HT-29 (cell line): Measurements from ENCODE around the gene SPRING1. TPM values are rescaled to one million over a fixed set of nuclear protein-coding genes. Genes with fewer than 3 reads are reported as not detected.
A peak's percentile ranks its signal among the peaks of the same experiment; 100 is the strongest.

Source experiments
- DNase-seq: peaks from one replicate; pipeline ENCODE4 v3.0.0-alpha.2; 2015; ENCODE audit warnings: low spot score
- total RNA-seq: library from RNA; depleted of rRNA; stranded (reverse); fragments of >200 nt; shearing (Covaris generic); gene quantifications from 2 replicates; pipeline ENCODE4 v1.2.3, GENCODE V29; 2014

Gene SPRING1
- total RNA-seq, 1 experiment from 2014 or later, result 40.7 TPM

DNA sequence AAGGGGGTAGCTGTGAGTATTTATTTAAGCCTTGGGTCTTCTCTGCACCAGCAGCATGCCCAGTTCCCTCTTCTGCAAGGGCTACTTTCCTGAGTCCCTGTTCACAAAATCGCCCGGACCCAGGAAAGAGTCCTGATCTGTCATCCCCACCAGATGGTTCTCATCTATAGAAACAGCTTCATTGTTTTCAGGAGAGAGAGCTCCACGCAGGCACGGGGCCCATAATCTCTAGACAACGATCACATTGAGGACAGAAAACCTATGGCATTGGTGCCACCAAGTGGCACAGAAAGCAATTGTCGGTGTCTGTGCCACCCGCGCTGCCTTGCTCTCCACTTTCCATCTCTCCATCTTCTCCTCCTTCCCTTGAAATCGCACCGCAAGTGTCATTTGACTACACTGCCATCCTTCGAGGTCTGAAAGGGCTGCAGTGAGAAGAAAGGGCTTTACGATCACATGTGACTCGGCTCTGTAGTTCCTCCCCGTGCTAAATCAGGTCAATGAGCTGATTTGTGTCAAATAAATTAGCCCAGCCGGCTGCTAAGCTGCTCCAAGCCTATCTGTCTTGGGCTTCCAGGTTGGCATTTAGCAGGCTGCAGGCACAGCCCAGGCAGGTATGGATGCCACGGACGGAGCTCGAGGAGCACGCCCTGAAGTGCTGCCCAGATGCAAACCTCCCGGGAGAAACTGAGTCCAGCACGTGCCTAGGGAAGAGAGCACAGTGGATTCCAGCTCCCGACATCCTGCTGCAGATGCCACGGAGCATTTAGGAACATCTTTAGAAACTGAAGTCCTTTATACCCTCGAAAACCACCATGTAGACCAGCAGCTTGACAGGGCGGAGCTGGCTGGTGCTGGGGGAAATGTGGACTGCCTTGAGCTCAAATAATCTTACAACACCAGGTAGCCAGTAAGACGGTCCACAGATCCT lies 28.8 kb downstream of the SPRING1 start:
- peak; percentile 79 for DNase-seq

DNA sequence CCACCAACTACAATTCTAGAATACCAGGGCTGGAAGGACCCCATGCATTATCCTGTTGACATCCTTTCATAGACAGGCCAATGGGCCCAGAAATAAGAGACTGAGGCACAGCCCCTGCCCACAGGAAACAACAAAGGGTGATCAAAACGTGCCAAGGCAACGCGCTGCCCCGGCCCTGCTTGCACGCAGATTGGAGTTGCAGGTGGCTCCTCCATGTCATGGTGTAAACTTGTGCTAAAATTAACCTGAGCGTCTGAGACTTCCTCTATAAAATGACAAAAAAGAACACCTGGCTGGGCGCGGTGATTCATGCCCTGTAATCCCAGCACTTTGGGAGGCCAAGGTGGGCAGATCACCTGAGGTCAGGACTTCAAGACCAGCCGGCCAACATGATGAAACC lies 30.1 kb downstream of the SPRING1 start:
- no peak for DNase-seq

DNA sequence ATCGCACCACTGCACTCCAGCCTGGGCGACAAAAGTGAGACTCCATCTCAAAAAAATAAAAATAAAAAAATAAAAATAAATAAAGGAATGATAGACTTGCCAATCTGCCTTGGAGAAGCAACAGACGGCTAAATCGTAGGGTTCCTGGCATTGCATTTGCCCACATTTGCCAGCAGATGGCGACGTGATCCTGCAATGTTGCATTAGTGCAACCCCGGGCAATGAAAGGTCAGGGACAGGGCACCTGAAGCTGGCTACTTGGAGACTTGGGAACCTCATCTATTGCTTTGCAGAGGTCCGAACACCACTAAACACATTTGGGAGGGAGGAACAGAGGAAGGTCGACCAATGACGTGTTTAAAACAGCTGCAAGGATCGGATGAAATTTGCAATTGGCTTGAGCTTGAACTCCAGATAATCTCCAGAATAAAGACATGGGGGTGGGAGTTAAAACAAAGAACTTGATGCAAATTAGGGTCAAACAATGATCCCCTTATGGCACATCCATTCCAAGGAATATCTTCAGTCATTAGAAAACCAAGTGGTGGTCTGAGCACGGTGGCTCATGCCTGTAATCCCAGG lies 34.6 kb downstream of the SPRING1 start:
- peak; percentile 80 for DNase-seq

DNA sequence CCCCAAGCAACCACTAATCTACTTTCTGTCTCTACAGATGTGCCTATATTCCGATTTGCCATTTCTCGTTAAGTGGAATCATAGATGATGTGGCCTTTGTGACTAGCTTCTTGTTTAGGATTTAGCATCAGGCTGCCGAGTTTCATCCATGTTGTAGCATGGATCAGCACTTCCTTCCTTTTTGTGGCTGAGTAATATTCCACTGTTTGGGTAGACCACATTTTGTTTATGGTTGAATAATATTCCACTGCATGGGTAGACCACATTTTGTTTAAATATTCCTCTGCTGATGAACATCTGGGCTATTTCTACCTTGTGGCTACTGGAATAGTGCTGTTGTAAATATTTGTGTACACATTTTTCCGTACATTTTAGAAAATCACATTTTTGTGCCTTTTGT lies 36.4 kb downstream of the SPRING1 start:
- no peak for DNase-seq

DNA sequence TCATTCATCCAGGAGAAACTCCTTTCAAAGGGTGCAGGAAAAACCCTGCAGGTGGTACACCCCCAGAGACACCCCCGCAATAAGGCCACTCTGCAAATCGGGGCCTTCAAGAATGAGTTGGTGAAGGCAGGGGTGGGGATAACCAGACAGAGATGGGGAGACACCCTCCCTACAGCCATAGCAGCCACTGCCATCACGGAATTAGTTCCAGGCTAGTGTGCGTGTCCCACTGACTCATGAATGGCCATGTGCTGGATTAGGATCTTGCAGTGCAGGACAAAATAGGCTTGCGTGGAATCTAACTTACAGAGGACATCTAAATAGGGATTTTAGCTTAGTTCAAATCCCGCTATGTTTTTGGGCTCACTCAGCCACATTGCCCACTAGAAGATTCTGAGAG lies 37.8 kb downstream of the SPRING1 start:
- no peak for DNase-seq

DNA sequence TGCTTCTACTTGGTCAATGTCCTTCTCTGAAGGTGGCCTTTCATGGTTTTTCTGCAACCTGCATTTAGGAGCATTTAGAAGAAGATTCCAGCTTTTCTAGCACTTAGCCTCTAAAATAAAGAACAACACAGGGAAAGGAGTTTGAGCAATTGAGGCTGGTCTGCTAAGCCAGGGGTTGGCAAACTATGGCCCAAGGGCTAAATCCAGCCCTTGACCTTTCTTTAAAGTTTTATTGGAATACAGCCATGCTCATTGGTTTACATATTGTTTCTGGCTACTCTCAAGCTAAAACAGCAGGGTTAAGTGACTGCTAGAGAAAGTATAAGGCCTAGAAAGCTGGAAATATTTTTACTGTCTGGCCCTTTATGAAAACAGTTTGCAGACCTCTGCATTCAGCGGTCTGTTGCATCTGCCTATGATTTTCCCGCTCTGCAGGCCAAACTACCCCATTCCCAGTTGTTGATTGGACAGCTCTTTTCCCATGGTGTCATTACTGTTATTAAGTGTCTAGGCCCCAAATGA lies 39.3 kb downstream of the SPRING1 start:
- no peak for DNase-seq

DNA sequence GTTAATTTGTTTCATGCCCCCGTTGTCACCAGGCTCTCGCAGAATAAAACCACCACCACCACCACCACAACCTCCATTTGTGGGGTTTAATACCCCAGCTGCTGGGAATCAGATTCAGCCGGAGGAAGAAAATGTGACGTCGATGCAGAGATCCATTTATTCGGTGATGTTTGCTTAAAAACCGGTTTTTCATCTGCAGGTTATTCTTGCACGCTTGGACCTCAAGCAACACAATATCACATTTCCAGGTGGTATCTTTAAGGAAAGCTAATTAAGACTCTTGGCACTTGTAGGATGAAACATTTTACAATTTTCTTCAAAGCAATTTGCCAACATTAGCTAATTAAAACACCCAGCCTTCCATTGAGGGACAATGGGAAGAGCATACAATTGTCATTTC lies 39.8 kb downstream of the SPRING1 start:
- DNase-seq, result peak; percentile 58

DNA sequence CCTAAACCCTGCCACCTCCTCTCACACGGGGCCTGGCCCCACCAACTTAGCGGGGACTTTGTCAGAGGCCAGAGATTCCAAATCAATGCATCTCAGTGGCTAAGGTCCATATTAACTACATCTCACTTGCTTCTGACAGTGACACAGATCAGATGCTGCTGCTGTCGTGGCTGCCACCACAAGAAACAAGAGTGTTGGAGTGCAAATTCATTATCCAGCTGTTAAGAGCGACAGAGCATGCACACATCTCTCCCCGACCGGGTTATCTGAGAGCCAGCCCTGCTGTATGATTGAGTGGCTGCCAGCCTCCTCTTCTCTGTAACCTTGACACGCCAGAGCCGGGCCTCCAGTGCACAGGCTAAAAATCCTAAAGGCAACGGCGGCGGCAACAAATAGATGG lies 40.2 kb downstream of the SPRING1 start:
- DNase-seq, result peak; percentile 40

DNA sequence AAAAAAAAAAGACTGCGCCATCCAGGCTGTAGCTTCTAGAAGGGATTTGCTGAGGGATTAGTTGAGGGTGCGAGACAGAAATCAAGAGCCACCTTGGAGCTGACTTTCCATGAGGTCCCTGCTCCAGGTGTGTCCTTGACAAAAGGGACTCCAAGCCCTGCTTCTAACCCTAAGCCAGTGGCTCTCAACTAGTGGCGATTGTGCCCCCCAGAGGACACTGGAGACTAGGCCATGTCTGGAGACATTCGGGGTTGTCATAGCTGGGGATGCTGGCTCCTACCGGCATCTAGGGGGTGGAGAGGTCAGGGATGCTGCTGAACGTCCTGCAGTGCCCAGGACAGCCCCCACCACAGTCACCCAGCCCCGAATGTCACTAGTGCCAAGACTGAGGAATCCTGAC lies 40.6 kb downstream of the SPRING1 start:
- peak; percentile 38 for DNase-seq

DNA sequence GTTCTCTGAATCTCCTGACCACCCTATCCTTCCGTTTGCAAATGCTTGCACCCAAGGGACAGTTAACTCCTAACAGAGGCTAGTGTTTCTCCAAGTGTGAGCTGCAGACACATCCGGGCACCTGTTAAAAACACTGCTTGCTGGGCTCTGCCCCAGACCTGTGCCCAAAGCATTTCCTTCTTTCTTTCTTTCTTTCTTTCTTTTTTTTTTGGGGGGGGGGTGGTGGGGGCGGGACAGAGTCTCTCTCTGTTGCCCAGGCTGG lies 42.5 kb downstream of the SPRING1 start:
- no peak for DNase-seq

DNA sequence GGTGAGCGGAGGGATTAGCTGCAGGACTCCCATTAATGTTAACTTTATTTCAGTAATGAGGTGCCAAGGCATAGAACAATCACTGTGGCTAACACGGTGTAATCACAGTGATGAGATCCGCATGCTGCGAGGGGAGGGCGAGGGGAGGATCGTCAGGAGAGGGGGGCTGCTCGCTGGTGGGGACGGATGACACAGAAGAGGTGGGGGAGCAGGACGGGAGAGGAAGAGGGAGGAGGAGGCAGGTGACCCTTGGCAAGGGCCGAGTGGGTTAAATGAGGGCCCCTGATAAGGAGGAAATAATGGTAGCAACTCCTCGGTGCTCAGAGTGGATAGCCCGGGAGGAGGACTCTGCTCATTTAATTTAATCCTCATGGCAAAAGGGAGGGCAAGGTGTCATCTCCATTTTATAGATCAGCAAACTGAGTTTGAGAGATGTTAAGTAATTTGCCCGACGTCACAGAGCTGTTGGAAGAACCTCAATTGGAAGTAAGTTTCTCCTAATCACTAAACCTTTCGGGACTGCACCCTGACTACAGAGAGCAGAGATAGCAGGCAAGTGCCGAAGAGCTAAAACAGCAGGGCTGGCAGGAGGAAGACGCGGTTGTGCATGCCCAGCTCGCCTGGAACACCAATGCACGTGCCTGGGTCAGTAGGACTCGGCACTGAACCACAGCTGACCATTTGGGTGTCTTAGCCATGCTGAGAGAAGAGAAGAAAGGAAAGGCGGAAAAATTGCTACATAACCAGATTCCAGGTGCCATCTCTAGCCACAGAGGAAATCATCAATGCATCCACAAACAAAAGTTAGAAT lies 43.0 kb downstream of the SPRING1 start:
- DNase-seq, result no peak

DNA sequence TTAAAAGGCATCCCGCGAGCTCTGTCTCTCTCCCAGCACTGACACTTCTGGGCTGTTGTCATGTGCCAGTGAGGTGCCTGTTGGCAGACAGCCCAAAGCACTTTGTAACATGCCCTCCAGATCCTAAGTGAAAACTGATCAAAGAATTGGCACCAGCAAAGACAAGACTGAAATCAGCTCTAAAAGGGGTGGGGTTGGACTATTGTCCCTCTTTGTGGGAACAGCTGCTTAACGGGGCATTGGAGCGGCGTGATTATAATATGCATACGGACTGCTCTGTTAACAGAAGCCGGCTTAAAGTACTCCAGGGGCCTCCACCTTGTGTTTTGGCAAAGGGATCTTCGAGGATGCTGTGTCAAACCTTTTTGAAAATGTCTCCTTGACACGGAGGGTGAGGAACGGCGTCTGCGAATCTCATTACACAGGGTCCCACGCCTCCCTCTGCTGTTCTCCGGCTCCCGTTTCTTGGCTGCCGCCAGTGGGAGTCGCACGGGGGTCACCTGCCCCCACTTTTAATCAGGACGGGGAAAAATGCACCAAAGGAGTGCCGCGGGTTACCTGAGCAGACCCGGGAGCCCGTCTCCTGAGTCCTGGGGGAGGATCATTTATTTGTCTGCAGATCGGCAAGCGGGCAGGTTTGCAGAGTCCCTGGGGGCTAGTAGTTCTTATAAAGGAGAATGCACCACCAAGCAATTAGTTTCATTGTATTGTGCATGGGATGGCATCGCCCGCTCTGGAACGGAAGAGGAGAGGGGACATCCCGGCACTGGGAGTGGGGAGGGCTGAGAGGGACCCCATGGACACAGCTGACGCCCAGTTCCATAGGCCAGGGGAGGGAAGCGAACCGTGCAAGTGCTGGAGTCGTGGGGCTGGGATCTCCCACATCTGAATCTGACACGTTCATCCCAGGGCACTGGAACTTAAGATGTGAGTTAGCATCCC lies 44.3 kb downstream of the SPRING1 start:
- DNase-seq, result no peak

DNA sequence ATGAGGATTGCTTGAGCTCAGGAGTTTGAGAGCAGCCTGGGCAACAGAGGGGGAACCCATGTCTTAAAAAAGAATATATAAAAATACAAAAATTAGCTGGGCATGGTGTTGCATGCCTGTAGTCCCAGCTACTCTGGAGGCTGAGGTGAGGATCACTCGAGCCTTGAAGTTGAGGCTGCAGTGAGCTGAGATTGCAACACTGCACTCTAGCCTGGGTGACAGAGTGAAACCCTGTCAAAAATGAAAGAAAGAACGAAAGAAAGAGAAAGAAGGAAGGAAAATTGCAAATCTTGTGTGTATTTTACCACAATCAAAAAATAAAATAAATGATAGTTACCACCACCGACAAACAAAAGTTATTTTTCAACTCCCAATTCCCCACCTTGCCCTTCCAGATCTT lies 45.3 kb downstream of the SPRING1 start:
- no peak for DNase-seq

DNA sequence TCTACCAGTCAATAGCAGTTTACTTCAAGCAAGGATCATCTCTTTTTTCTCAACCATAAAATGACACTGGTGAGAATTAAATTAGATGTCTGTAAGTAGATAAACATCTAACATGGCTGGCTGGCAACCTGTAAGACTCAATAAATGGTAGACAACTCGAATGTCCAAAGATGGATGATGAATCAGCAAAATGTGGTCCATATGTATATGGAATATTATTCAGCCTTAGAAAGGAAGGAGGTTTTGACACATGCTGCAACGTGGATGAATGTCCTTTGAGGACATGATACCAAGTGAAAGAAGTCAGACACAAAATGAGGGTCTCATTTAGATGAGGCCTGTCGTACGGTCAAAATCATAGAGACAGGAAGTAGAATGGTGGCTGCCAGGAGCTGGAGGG lies 46.2 kb downstream of the SPRING1 start:
- DNase-seq, result no peak

DNA sequence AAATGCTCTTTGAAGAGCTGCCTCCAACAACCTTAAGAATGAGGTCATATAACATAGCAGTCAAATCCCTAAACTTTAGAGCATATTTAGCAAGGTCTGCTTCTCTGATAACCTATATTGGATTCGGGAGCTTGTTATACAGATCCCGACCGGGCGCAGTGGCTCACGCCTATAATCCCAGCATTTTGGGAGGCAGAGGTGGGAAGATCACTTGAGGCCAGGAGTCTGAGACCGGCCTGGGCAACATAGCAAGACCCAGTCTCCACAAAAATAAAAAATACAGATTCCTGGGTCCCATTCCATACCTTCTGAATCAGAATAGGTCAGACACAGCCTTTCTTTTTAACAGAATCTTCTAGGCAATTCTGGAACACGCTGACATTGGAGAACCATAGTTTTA lies 46.7 kb downstream of the SPRING1 start:
- DNase-seq, result no peak

DNA sequence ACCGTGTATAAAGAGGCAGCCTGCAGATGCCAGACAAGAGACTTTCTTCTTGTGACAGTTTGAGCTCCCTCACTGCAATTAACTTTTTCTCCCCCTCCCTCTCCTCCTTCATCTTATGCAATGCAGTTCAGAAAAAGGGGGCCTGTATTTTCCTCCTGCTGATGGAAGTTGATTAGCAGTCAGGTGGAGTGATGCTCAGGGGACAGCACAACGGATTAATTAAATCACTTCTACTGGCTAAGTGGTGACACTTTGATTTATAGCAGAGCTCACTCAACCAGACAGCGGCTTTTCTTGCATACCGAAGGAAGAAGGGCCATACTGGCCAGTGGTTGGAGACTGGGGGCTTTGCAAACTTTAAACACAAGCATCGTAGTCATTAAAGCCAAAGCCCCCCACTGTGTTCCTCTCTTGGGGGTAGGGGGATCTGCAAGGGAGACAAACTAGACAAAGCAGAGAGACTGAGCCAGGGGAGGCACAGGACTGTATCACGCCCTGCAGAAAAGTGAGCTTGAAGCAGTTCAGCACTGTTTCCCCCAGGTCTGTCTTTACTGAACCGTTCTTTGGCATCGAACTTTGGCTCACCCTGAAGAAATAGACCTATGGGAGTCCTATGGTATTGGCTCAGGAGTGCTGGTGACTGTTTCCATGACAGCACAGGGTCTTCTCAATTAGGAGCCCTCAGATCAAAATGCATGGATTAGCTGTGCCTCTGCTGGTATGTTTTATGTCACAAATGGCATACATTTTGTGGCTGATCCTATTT lies 47.7 kb downstream of the SPRING1 start:
- DNase-seq, result no peak

DNA sequence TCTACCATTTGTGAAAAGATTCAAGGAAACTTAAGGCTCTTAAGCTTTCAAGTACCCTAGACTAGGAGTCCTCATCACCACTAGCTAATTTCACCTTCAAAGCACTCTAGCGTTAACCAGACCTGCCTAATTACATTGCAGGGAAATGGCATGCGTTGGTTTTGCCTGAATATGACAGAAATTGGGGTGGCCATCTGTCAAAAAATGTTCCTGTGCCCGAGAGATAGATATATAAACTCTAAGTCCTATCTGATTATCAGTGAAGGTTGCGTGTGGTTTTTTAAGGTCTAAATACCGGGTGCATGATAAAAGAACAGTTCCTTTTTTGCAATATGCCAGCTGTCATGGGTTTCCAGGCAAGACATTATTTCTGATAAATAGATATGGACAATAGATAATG lies 48.3 kb downstream of the SPRING1 start:
- no peak for DNase-seq
